NCI-H2171 (cell line): ENCODE results near the gene SYCE1.

Experiments
- DNase-seq: peaks from one replicate; lab custom pipeline; 2025; lab: John Stamatoyannopoulos, UW

Gene SYCE1

DNA sequence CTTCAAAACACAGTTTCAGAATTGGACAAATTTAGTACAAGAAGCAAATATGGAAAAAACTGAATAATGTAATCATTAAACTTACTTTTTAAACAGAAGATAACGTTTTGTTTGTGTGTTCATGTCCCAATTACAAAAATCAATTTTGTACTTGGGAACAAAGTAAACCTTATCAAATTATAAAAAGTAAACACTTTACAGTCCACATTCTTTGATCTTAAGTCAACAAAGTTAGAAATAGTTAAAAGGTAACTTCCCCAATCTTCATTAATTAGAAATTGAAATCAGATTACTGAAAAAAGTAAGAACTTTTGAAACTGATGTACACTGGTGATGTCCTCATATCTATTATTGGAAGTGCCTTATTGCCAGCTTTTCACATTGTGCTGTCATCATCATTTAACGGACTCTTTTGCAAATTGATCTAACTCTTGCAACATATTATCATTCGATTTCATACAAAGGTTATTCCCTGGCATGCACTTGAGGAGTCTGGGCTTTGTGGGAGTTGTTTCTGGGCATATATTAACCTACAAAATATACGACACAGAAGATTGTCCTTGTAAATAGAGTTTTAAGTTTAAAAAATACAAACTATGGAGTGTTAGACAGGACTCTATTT lies 53.4 kb downstream of the SYCE1 start:
- no peak for DNase-seq

DNA sequence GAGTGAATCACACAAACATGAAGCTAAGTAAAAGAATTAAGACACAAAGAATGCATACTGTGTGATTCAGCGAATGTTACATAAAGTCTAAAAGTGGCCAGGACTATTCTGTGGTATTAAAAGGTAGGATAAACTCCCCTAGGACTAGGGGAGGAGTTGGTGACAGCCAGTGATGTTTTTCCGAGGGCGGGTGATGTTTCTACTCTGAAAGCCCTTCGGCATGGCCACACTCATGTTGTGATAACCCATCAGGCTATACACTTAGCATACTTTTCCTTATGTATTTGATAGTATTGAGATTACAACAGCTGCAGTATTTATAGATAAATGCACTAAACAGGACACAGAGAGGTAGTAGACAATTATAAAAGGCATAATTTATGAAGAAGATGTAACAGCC lies 54.0 kb downstream of the SYCE1 start:
- DNase-seq, result no peak

DNA sequence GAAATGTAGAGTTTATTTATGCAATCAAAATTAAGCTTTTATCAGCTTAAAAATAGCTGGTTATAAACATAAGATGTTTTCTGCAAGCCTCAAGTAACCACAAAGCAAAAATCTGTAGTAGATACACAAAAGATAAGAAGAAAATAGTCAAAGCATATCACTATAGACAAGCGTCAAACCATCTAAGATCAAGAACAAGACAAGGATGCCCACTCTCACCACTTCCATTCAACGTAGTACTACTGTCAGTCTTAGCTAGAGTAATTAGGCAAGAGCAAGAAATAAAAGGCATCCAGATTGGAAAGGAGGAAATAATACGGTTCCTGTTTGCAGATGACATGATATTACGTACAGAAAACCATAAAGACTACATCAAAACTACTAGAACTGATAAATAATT lies 55.7 kb downstream of the SYCE1 start:
- no peak for DNase-seq
